HEK293T (cell line): Measurements from ENCODE around the gene ZFP57.
"Not testable (repeated sequence)": the region's sequence is repeated elsewhere in the genome, so short reads cannot be mapped to it uniquely, and the experiment has no call there.

Experiments
- CTCF ChIA-PET: fragments of 350-600 bp; formaldehyde crosslinking; extraction: SDS; loops from one replicate; lab custom pipeline; 2021; ENCODE audit warnings: antibody characterized with exemption, inconsistent platforms; lab: Yijun Ruan, JAX
- POLR2A ChIA-PET: fragments of 350-600 bp; formaldehyde crosslinking; extraction: SDS; loops from one replicate; lab custom pipeline; 2020; ENCODE audit warnings: antibody characterized with exemption, inconsistent platforms; lab: Yijun Ruan, JAX
- DNase-seq: peaks from one replicate; pipeline ENCODE4 v3.0.0; 2012; ENCODE audit warnings: mixed read lengths; ENCODE audit errors: extremely low spot score
- ARNT ChIP-seq: fragments of 450-650 bp; IDR thresholded peaks from 2 replicates; pipeline ENCODE4 v1.6.1; 2017; ENCODE audit warnings: mild to moderate bottlenecking
- BHLHE40 ChIP-seq: fragments of 450-650 bp; IDR thresholded peaks from 2 replicates; pipeline ENCODE4 v1.6.1; 2016; ENCODE audit warnings: mild to moderate bottlenecking, moderate library complexity, borderline replicate concordance
- CTBP1 ChIP-seq: fragments of 450-650 bp; IDR thresholded peaks from 2 replicates; pipeline ENCODE4 v1.6.1; 2016; ENCODE audit warnings: borderline replicate concordance
- ELF4 ChIP-seq: fragments of 450-650 bp; IDR thresholded peaks from 2 replicates; pipeline ENCODE4 v1.6.1; 2017; ENCODE audit warnings: antibody characterized with exemption
- FOXA1 ChIP-seq: fragments of 450-650 bp; IDR thresholded peaks from 2 replicates; pipeline ENCODE4 v1.6.1; 2016; ENCODE audit warnings: mild to moderate bottlenecking
- FOXK2 ChIP-seq: fragments of 450-650 bp; IDR thresholded peaks from 2 replicates; pipeline ENCODE4 v1.6.1; 2016; ENCODE audit warnings: mild to moderate bottlenecking
- FOXM1 ChIP-seq: fragments of 450-650 bp; IDR thresholded peaks from 2 replicates; pipeline ENCODE4 v1.6.1; 2017; ENCODE audit warnings: mild to moderate bottlenecking, borderline replicate concordance
- HDGF ChIP-seq: fragments of 450-650 bp; IDR thresholded peaks from 2 replicates; pipeline ENCODE4 v1.6.1; 2017; ENCODE audit warnings: antibody characterized with exemption, borderline replicate concordance
- L3MBTL2 ChIP-seq: fragments of 450-650 bp; conservative IDR thresholded peaks from 2 replicates; pipeline ENCODE4 v1.6.1; 2016; ENCODE audit warnings: mild to moderate bottlenecking
- LEF1 ChIP-seq: fragments of 450-650 bp; IDR thresholded peaks from 2 replicates; pipeline ENCODE4 v1.6.1; 2017; ENCODE audit warnings: mild to moderate bottlenecking, borderline replicate concordance
- NFRKB ChIP-seq: fragments of 450-650 bp; IDR thresholded peaks from 2 replicates; pipeline ENCODE4 v1.6.1; 2016; ENCODE audit warnings: mild to moderate bottlenecking, moderate library complexity
- SP1 ChIP-seq: fragments of 450-650 bp; IDR thresholded peaks from 2 replicates; pipeline ENCODE4 v1.6.1; 2017
- SUZ12 ChIP-seq: fragments of 450-650 bp; IDR thresholded peaks from 2 replicates; pipeline ENCODE4 v1.6.1; 2016; ENCODE audit warnings: mild to moderate bottlenecking
- TARDBP ChIP-seq: fragments of 450-650 bp; IDR thresholded peaks from 2 replicates; pipeline ENCODE4 v1.6.1; 2016
- ZNF384 ChIP-seq: fragments of 450-650 bp; IDR thresholded peaks from 2 replicates; pipeline ENCODE4 v1.6.1; 2016
- TF ChIP-seq, protein P1 (sequence below): fragments of 450-650 bp; IDR thresholded peaks from 2 replicates; pipeline ENCODE4 v1.6.1; 2016

Gene ZFP57

DNA sequence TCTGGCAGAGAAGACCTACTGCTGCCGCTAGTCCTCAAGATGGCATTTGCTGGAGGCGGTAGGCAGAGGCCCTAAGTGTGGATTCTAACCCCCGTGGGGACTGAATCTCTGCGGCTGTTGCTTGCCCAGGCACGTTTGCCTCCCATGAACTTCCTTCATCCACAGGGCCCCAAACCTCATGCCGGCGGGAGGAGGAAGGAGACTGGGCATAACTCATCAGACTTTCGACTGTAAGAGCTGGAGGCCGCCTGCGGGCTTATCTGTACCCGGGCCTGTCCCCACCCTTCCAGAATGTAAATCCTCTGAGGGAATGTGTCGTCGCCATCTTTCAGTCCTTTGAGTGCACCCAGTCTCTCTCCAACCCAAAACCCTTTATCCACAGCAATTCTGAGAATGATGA, 990 bp downstream of the ZFP57 start:
- ChIA-PET POLR2A (no interaction called here), CTCF (no interaction called here)
- DNase-seq = no peak
- TF ChIP-seq LEF1 (no peak), FOXK2 (no peak), BHLHE40 (no peak), ELF4 (no peak), FOXA1 (no peak), NFRKB (no peak)
- TF ChIP-seq, protein P1, sequence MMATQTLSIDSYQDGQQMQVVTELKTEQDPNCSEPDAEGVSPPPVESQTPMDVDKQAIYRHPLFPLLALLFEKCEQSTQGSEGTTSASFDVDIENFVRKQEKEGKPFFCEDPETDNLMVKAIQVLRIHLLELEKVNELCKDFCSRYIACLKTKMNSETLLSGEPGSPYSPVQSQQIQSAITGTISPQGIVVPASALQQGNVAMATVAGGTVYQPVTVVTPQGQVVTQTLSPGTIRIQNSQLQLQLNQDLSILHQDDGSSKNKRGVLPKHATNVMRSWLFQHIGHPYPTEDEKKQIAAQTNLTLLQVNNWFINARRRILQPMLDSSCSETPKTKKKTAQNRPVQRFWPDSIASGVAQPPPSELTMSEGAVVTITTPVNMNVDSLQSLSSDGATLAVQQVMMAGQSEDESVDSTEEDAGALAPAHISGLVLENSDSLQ = no peak

DNA sequence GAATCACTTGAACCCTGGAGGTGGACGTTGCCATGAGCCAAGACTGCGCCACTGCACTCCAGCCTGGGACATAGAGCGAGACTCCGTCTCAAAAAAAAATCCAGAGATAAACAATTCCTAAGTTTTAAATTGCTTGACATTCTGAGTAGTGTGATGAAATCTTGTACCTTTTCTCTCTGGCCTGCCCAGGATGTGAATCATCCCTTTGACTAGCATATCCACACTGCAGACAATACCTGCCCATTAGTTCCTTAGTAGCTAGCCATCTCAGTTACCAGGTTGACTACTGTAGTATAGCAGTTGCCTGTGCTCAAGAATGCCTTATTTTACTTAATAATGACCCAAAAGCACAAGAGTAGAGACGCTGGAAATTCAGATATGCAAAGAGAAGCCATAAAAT, 2.8 kb downstream of the ZFP57 start:
- no peak for DNase-seq
- CTCF ChIA-PET = interaction anchor here (0.6 to 2.5 kb wide), 2 partner anchors 19 to 28 kb away, joined by 3 to 13 read pairs; no protein-coding TSS in a partner anchor
- no peak for TF ChIP-seq LEF1
- no peak for TF ChIP-seq FOXK2
- no peak for TF ChIP-seq SUZ12
- TF ChIP-seq CTBP1 = no peak
- TF ChIP-seq FOXM1 = no peak
- no peak for TF ChIP-seq TARDBP
- no peak for TF ChIP-seq NFRKB
- TF ChIP-seq BHLHE40 = no peak
- TF ChIP-seq, protein P1 = no peak
- no peak for TF ChIP-seq L3MBTL2
- no peak for TF ChIP-seq HDGF
- TF ChIP-seq FOXA1 = no peak
- no peak for TF ChIP-seq ARNT
- no peak for TF ChIP-seq ELF4
- TF ChIP-seq ZNF384 = no peak
- no peak for TF ChIP-seq SP1
- POLR2A ChIA-PET = no interaction called here

DNA sequence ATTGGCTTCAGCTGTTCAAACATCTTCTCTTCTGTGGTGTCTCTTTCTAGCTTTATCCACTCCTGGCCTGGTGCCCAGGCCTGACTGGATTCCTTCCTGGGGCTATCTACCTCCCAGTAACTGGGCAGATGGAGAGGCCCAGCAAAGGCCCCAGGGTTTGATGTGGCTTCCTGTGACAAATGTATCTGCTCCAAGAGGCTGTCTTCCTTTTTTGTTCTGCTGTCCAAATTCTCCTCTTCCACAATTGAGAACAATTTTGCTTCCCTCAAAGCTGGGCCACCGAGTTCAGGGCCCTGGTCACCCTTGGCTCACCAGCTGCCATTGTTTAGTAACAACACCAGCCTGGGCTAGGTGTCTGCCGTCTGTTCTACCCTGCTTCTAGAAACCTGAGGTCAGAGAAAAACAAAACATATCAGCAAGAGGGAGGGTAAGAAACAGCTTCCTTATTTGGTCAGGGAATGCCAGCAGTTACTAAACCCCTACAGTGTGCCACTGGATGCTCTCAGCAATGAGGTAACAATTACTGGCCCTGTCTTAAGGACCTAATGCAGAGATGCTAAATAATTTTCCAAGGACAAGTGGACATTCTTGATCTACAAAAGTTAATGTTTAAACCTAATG, 3.9 kb downstream of the ZFP57 start:
- ChIA-PET CTCF (interaction anchor here (0.6 to 2.5 kb wide), 2 partner anchors 20 to 27 kb away, joined by 3 to 13 read pairs; no protein-coding TSS in a partner anchor), POLR2A (no interaction called here)
- no peak for DNase-seq
- TF ChIP-seq NFRKB (no peak), HDGF (no peak), SP1 (no peak), CTBP1 (no peak)

DNA sequence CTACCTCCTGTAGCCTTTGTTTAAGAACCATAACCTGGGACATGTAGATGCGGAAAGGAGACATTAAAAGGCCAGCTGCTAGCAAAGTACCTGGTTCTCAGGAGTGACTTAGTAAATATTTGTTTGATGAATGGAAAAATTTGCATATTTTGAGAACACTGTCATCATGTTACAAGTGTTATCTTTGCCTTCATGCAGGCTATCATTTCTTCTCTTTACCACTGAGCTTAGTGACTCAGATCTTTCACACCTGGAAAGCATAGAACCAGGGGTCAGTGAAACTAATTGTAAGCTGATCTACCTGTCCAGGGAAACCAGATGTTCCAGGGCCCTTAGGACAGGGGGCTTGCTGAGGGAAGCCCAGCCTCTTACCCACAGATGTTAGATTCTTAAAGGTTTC, 5.4 kb downstream of the ZFP57 start:
- CTCF ChIA-PET = interaction anchor here (2.5 kb wide), 1 partner anchor 25 kb away, joined by 13 read pairs; no protein-coding TSS in a partner anchor
- no peak for DNase-seq
- TF ChIP-seq ARNT = no peak
- TF ChIP-seq, protein P1 = no peak
- no peak for TF ChIP-seq SUZ12
- TF ChIP-seq FOXK2 = no peak
- no peak for TF ChIP-seq BHLHE40
- TF ChIP-seq NFRKB = no peak
- POLR2A ChIA-PET = no interaction called here

DNA sequence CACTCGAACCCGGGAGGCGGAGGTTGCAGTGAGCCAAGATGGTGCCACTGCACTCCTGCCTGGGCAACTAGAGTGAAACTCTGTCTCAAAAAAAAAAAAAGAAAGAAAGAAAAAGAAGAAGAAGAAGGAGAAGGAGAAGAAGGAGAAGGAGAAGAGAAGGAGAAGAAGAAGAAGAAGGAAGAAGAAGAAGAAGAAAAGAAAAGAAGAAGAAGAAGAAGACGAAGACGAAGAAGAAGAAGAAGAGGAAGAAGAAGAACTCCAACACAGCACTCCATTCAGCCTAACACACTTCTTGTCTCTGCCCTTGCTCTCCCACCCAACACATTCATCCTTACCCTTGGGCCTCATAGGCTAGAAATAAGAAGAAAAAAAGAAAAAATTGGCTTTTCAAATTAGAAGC, 6.9 kb downstream of the ZFP57 start:
- CTCF ChIA-PET = no interaction called here
- DNase-seq = no peak
- no peak for TF ChIP-seq ELF4
- TF ChIP-seq BHLHE40 = no peak
- TF ChIP-seq L3MBTL2 = no peak
- TF ChIP-seq FOXK2 = no peak
- no peak for TF ChIP-seq LEF1
- TF ChIP-seq, protein P1 = no peak
- no peak for TF ChIP-seq ARNT
- no peak for TF ChIP-seq FOXA1
- POLR2A ChIA-PET = no interaction called here

DNA sequence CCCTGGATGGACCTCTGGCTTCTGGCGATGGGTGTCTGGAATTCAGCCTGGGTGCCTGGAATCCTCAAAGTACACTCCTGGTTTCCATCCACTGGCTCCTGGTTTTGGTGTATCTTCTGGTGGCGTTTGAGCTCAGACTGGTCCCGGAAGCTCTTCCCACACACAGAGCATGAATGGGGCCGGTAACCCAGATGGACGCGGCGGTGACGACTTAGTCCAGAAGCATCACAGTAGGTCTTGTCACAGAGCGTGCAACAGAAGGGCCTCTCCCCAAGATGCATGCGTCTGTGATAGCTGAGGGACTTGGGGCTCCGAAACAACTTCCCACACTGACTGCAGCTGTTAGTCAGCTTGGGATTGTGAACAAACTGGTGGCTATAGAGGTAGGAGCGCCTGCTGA, 7.8 kb downstream of the ZFP57 start:
- POLR2A ChIA-PET = no interaction called here
- CTCF ChIA-PET = no interaction called here
- no peak for TF ChIP-seq LEF1
- no peak for TF ChIP-seq BHLHE40
- no peak for TF ChIP-seq L3MBTL2
- no peak for TF ChIP-seq FOXM1
- TF ChIP-seq ZNF384 = no peak
- no peak for TF ChIP-seq FOXA1
- TF ChIP-seq HDGF = no peak
- no peak for TF ChIP-seq ELF4
- no peak for TF ChIP-seq NFRKB
- DNase-seq = no peak

DNA sequence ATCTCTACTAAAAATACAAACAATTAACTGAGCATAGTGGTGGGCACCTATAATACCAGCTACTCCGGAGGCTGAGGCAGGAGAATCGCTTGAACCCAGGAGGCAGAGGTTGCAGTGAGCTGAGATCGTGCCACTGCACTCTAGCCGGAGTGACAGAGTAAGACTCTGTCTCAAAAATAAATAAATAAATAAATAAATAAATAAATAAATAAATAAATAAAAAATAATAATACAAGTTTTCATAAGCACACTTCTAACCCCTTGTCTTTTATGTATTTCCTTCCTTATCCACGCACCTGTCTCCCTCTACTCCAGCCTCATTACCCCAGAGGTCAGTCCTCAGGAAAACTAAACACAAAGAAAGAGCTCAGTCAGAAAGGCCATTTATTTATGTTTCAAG, 8.8 kb downstream of the ZFP57 start:
- not testable (repeated sequence) for DNase-seq
- ChIA-PET CTCF (interaction anchor here (1.1 kb wide), 1 partner anchor 18 kb away, joined by 5 read pairs; no protein-coding TSS in a partner anchor), POLR2A (interaction anchor here (0.7 kb wide), 1 partner anchor 46 kb away, joined by 3 read pairs; no protein-coding TSS in a partner anchor)
